IMR-90 (cell line): ENCODE results near the gene SPHK1. TPM values are rescaled to one million over a fixed set of nuclear protein-coding genes. Genes with fewer than 3 reads are reported as not detected.

ENCODE experiments used
- ATAC-seq: fragments of 200-7000 bp; cut with Tn5 transposase; 2 replicates; pipeline ENCODE4 v1.9.1; 2020; ENCODE audit warnings: low read depth, mild to moderate bottlenecking, moderate library complexity
- BruUV-seq: library from RNA; stranded (reverse); fragments of 400-500 nt; replicated peaks from 2 replicates; lab custom pipeline; 2021; lab: Mats Ljungman, UMichigan
- CTCF ChIA-PET: fragments of 300-600 bp; formaldehyde crosslinking; extraction: SDS; loops from one replicate; lab custom pipeline; 2021; ENCODE audit warnings: antibody characterized with exemption; lab: Yijun Ruan, JAX
- POLR2A ChIA-PET: fragments of 300-600 bp; sonication (Branson Sonifier 250); formaldehyde crosslinking; loops from one replicate; lab custom pipeline; 2022; ENCODE audit warnings: antibody characterized with exemption; ENCODE audit not compliant: unreplicated experiment; lab: Charles Lee
- DNase-seq: peaks from one replicate; pipeline ENCODE4 v3.0.0; 2013
- H2AFZ ChIP-seq: replicated peaks from 2 replicates; pipeline ENCODE3; 2013; ENCODE audit warnings: low read length, mild to moderate bottlenecking; ENCODE audit not compliant: poor library complexity
- H2AK5ac ChIP-seq: 2 replicates; pipeline ENCODE4 v1.6.1; 2013; ENCODE audit warnings: low read depth, low read length, inconsistent platforms
- H2AK9ac ChIP-seq: replicated peaks from 2 replicates; pipeline ENCODE3; 2013; ENCODE audit warnings: mild to moderate bottlenecking, low read depth, low read length, moderate library complexity; ENCODE audit not compliant: poor library complexity
- H2BK120ac ChIP-seq: 2 replicates; pipeline ENCODE4 v1.6.1; 2013; ENCODE audit warnings: low read depth, low read length, inconsistent platforms
- H2BK15ac ChIP-seq: 3 replicates; pipeline ENCODE4 v1.6.1; 2013; ENCODE audit warnings: low read depth, low read length, inconsistent platforms
- H2BK20ac ChIP-seq: 2 replicates; pipeline ENCODE4 v1.6.1; 2013; ENCODE audit warnings: low read depth, mild to moderate bottlenecking, inconsistent platforms, low read length, moderate library complexity
- H2BK5ac ChIP-seq: 2 replicates; pipeline ENCODE4 v1.6.1; 2013; ENCODE audit warnings: mild to moderate bottlenecking, low read depth, low read length, inconsistent platforms; ENCODE audit not compliant: poor library complexity, severe bottlenecking
- H3K14ac ChIP-seq: replicated peaks from 2 replicates; pipeline ENCODE4 v1.6.1; 2013; ENCODE audit warnings: low read depth, low read length, inconsistent platforms
- H3K18ac ChIP-seq: 2 replicates; pipeline ENCODE4 v1.6.1; 2013; ENCODE audit warnings: low read depth, low read length, control low read depth
- H3K23ac ChIP-seq: 2 replicates; pipeline ENCODE4 v1.6.1; 2013; ENCODE audit warnings: low read depth, low read length, inconsistent platforms
- H3K27ac ChIP-seq: 2 replicates; pipeline ENCODE4 v1.5.1; 2013; ENCODE audit warnings: mild to moderate bottlenecking, control low read depth, low read length; ENCODE audit not compliant: insufficient read depth
- H3K27me3 ChIP-seq: 2 replicates; pipeline ENCODE4 v1.6.1; 2013; ENCODE audit warnings: low read length; ENCODE audit not compliant: control insufficient read depth, insufficient read depth
- H3K36me3 ChIP-seq: 2 replicates; pipeline ENCODE4 v1.6.1; 2013; ENCODE audit warnings: low read length, mixed read lengths; ENCODE audit not compliant: control insufficient read depth, insufficient read depth
- H3K4ac ChIP-seq: 2 replicates; pipeline ENCODE4 v1.6.1; 2013; ENCODE audit warnings: low read depth, low read length, inconsistent platforms
- H3K4me1 ChIP-seq: 2 replicates; pipeline ENCODE4 v1.6.1; 2013; ENCODE audit warnings: low read length, mixed read lengths; ENCODE audit not compliant: control insufficient read depth, insufficient read depth
- H3K4me2 ChIP-seq: 2 replicates; pipeline ENCODE4 v1.6.1; 2013; ENCODE audit warnings: low read depth, mild to moderate bottlenecking, control low read depth, low read length, moderate library complexity
- H3K4me3 ChIP-seq: 2 replicates; pipeline ENCODE4 v1.5.1; 2013; ENCODE audit warnings: low read depth, mild to moderate bottlenecking, control low read depth, low read length, moderate library complexity; ENCODE audit not compliant: insufficient read depth
- H3K56ac ChIP-seq: 2 replicates; pipeline ENCODE4 v1.6.1; 2013; ENCODE audit warnings: low read length, inconsistent platforms; ENCODE audit not compliant: insufficient read depth; ENCODE audit errors: extremely low read depth
- H3K79me1 ChIP-seq, 2 experiments: 2 replicates each; pipeline ENCODE4 v1.6.1; 2013; ENCODE audit warnings: low read length in 2 of 2, inconsistent platforms in 1 of 2, low read depth in 1 of 2
- H3K9ac ChIP-seq: 2 replicates; pipeline ENCODE4 v1.6.1; 2013; ENCODE audit warnings: low read depth, low read length, control low read depth
- H3K9me1 ChIP-seq: 2 replicates; pipeline ENCODE4 v1.6.1; 2013; ENCODE audit warnings: low read length, inconsistent platforms; ENCODE audit not compliant: insufficient read depth
- H3K9me3 ChIP-seq: 2 replicates; pipeline ENCODE4 v1.6.1; 2013; ENCODE audit warnings: low read length; ENCODE audit not compliant: control insufficient read depth, insufficient read depth
- H4K20me1 ChIP-seq: 2 replicates; pipeline ENCODE4 v1.6.1; 2013; ENCODE audit warnings: low read length, inconsistent platforms; ENCODE audit not compliant: insufficient read depth
- H4K5ac ChIP-seq: 2 replicates; pipeline ENCODE4 v1.6.1; 2013; ENCODE audit warnings: mild to moderate bottlenecking, low read depth, low read length, control low read depth
- H4K8ac ChIP-seq, 2 experiments: 2 replicates each; pipeline ENCODE4 v1.6.1; 2013; ENCODE audit warnings: low read depth in 2 of 2, low read length in 2 of 2, control low read depth in 1 of 2, inconsistent platforms in 1 of 2
- H4K91ac ChIP-seq: 2 replicates; pipeline ENCODE4 v1.6.1; 2013; ENCODE audit warnings: low read depth, low read length, inconsistent platforms; ENCODE audit not compliant: insufficient read depth
- CEBPB ChIP-seq: IDR thresholded peaks from 2 replicates; pipeline ENCODE4 v1.6.1; 2012; ENCODE audit warnings: low read depth, low read length, improper control_type of control experiment
- FOS ChIP-seq: fragments of 150-350 bp; IDR thresholded peaks from 2 replicates; pipeline ENCODE4 v1.6.1; 2016; ENCODE audit warnings: low read depth, low read length
- MAFK ChIP-seq: IDR thresholded peaks from 2 replicates; pipeline ENCODE4 v1.6.1; 2012; ENCODE audit warnings: low read depth, low read length, improper control_type of control experiment
- MAZ ChIP-seq: IDR thresholded peaks from 2 replicates; pipeline ENCODE4 v1.6.1; 2012; ENCODE audit warnings: low read depth, mild to moderate bottlenecking, low read length, improper control_type of control experiment, moderate library complexity, borderline replicate concordance
- NFE2L2 ChIP-seq: fragments of 150-350 bp; IDR thresholded peaks from 2 replicates; pipeline ENCODE4 v1.6.1; 2016; ENCODE audit warnings: low read depth, mild to moderate bottlenecking, low read length
- POLR2A ChIP-seq: IDR thresholded peaks from 2 replicates; pipeline ENCODE4 v1.6.1; 2012; ENCODE audit warnings: mild to moderate bottlenecking, low read depth, low read length
- RAD21 ChIP-seq: IDR thresholded peaks from 2 replicates; pipeline ENCODE4 v1.6.1; 2012; ENCODE audit warnings: low read length, improper control_type of control experiment
- RCOR1 ChIP-seq: IDR thresholded peaks from 2 replicates; pipeline ENCODE4 v1.6.1; 2012; ENCODE audit warnings: mild to moderate bottlenecking, low read length, improper control_type of control experiment; ENCODE audit not compliant: insufficient replicate concordance
- SMC3 ChIP-seq: fragments of 150-350 bp; IDR thresholded peaks from 2 replicates; pipeline ENCODE4 v1.6.1; 2016; ENCODE audit warnings: low read depth, mild to moderate bottlenecking, antibody characterized with exemption, low read length, moderate library complexity
- WGBS, 2 experiments: methylation state at CpG; one replicate each; pipeline versions ENCODE4 v1.1.5 to v1.1.7; 2013; ENCODE audit warnings: missing lambda C conversion rate in 2 of 2; ENCODE audit not compliant: insufficient read length in 1 of 2; ENCODE audit errors: extremely low coverage in 2 of 2; 5-methylcytosine and 5-hydroxymethylcytosine counted together
- dilution Hi-C: fragments of 300-500 bp; cut with HindIII; formaldehyde crosslinking; loops from one replicate; pipeline ENCODE4 v1.14.3; 2018; ENCODE audit warnings: low sequenced_read_pairs; ENCODE audit not compliant: unreplicated experiment
- in situ Hi-C: fragments of 300-500 bp; cut with MboI; formaldehyde crosslinking; loops from 3 replicates; pipeline ENCODE4 v1.14.3; 2019; ENCODE audit warnings: low sequenced_read_pairs, inconsistent platforms, mixed read lengths
- intact Hi-C: fragments of 100-400 bp; cut with micrococcal nuclease; formaldehyde crosslinking; loops from 2 replicates; pipeline ENCODE4 v1.10.0; 2022
- polyA plus RNA-seq, 3 experiments: library from polyadenylated mRNA; depleted of rRNA; stranded (reverse); fragments of >200 nt; gene quantifications; 2 replicates each; pipeline ENCODE4 v1.2.3, GENCODE V29; 2012; ENCODE audit warnings: low replicate concordance in 1 of 3
- total RNA-seq: library from RNA; depleted of rRNA; stranded (reverse); fragments of >200 nt; gene quantifications from 2 replicates; pipeline ENCODE4 v1.2.3, GENCODE V29; 2012
- TF ChIP-seq, protein P1 (sequence below): fragments of 150-350 bp; IDR thresholded peaks from 2 replicates; pipeline ENCODE4 v1.6.1; 2017; ENCODE audit warnings: mild to moderate bottlenecking, antibody characterized with exemption, low read length, low read depth
- TF ChIP-seq, protein P2 (sequence below): fragments of 150-350 bp; IDR thresholded peaks from 2 replicates; pipeline ENCODE4 v1.6.1; 2016; ENCODE audit warnings: low read depth, mild to moderate bottlenecking, low read length, moderate library complexity, borderline replicate concordance

SPHK1 gene
- total and polyA plus RNA-seq, 2 of the 4 experiments (the other 2 are of a cell fraction), result 44.4 to 82.7 TPM

DNA sequence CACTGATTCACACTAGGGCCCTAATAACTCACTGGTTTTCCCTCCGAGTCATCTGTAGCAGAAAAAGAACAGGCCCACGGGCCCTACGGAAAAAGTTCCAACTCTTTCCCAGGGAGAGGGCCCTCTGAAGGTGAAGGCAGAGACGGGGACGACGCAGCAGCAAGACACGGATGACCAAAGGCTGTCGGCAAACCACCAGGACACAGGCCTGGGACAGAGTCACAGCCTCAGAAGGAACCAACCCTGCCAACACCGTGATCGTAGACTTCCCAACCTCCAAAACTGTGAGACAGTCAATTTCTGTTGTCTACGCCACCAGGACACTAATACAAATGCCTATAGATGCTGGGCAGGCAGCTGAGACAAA lies 5.2 kb upstream of the SPHK1 start:
- intact Hi-C loops, result no loop called here
- Histone ChIP-seq H2AK9ac (no peak overlapping the region), H4K20me1 (no peaks in the 10 kb centered on the region; the same call in 1 of the 2 replicates), H2BK120ac (peak overlapping the region; percentile 38), H2AK5ac (peak overlapping the region; percentile 77), H2AFZ (no peak overlapping the region), H3K4me3 (no peak overlapping the region), H3K9me1 (peaks cover 12% of the 10 kb centered on the region), H3K56ac (no peak overlapping the region), H3K9ac (no peak overlapping the region), H3K9me3 (no peaks in the 10 kb centered on the region), H3K23ac (peak overlapping the region; percentile 12; the same call in 1 of the 2 replicates), H3K4me2 (no peak overlapping the region), H3K36me3 (no peaks in the 10 kb centered on the region), H2BK15ac (0 out of 3 replicates have a peak overlapping the region, but pooled peaks have one; percentile 23), H2BK5ac (no peak overlapping the region), H4K8ac (peak overlapping the region; percentile 40 to 41; a peak in 2 of 4 replicates), H3K4ac (peak overlapping the region; percentile 53), H3K14ac (peak overlapping the region; percentile 34; the same call in 1 of the 2 replicates), H3K4me1 (peaks cover 8% of the 10 kb centered on the region; the same call in 1 of the 2 replicates), H3K27me3 (no peaks in the 10 kb centered on the region), H4K5ac (no peak overlapping the region), H4K91ac (no peak overlapping the region), H3K18ac (no peak overlapping the region), H3K27ac (no peak overlapping the region; the same call in 1 of the 2 replicates), H3K79me1 (peaks cover 22 to 48% of the 10 kb centered on the region in 2 experiments), H2BK20ac (peak overlapping the region; percentile 42; the same call in 1 of the 2 replicates)
- no TSS peak for BruUV-seq
- TF ChIP-seq FOS (no peak; the same call in 1 of the 2 replicates), MAZ (no peak), NFE2L2 (no peak), RAD21 (no peak), MAFK (no peak), SMC3 (no peak), CEBPB (no peak), RCOR1 (no peak), POLR2A (no peak)
- TF ChIP-seq, protein P1, sequence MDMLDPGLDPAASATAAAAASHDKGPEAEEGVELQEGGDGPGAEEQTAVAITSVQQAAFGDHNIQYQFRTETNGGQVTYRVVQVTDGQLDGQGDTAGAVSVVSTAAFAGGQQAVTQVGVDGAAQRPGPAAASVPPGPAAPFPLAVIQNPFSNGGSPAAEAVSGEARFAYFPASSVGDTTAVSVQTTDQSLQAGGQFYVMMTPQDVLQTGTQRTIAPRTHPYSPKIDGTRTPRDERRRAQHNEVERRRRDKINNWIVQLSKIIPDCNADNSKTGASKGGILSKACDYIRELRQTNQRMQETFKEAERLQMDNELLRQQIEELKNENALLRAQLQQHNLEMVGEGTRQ, result no peak
- TF ChIP-seq, protein P2, sequence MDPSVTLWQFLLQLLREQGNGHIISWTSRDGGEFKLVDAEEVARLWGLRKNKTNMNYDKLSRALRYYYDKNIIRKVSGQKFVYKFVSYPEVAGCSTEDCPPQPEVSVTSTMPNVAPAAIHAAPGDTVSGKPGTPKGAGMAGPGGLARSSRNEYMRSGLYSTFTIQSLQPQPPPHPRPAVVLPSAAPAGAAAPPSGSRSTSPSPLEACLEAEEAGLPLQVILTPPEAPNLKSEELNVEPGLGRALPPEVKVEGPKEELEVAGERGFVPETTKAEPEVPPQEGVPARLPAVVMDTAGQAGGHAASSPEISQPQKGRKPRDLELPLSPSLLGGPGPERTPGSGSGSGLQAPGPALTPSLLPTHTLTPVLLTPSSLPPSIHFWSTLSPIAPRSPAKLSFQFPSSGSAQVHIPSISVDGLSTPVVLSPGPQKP, result no peak
- DNase-seq (no peak), ATAC-seq (no peak)
- in situ Hi-C loops, result no loop called here
- ChIA-PET CTCF (no interaction called here), POLR2A (no interaction called here)
- 76% methylated on average over 7 of the region's 11 CpGs; no CpG with 5 or more reads in 1 of the 2 experiments for WGBS, 2 experiments
- dilution Hi-C loops, result no loop called here
